Liver (tissue), 9 donors: ENCODE results near the gene PHF20. TPM values are rescaled to one million over a fixed set of nuclear protein-coding genes. Genes with fewer than 3 reads are reported as not detected.

ENCODE experiments used
- DNase-seq: peaks from one replicate; pipeline ENCODE4 v3.0.0-alpha.2; 2017; ENCODE audit warnings: low spot score
- H3K27ac ChIP-seq, 2 donors: one replicate each; pipeline ENCODE4 v1.7.0; 2013; ENCODE audit warnings: inconsistent platforms in 2 of 2, low read length in 2 of 2, control low read depth in 1 of 2, low read depth in 1 of 2, mild to moderate bottlenecking in 1 of 2
- H3K27me3 ChIP-seq, 4 donors: one replicate each; pipeline versions ENCODE4 v1.6.1 to v1.7.0; 2013; ENCODE audit warnings: low read length in 3 of 4, inconsistent platforms in 1 of 4, mild to moderate bottlenecking in 1 of 4, moderate library complexity in 1 of 4; ENCODE audit not compliant: control insufficient read depth in 4 of 4, insufficient read depth in 4 of 4
- H3K36me3 ChIP-seq, 4 donors: one replicate each; pipeline versions ENCODE4 v1.6.1 to v1.7.0; 2013; ENCODE audit warnings: low read length in 3 of 4, mild to moderate bottlenecking in 3 of 4, low read depth in 1 of 4, moderate library complexity in 1 of 4; ENCODE audit not compliant: control insufficient read depth in 4 of 4, insufficient read depth in 3 of 4
- H3K4me1 ChIP-seq, 4 donors: one replicate each; pipeline versions ENCODE4 v1.6.1 to v1.7.0; 2013; ENCODE audit warnings: low read length in 3 of 4, mild to moderate bottlenecking in 3 of 4, moderate library complexity in 1 of 4; ENCODE audit not compliant: control insufficient read depth in 4 of 4, insufficient read depth in 4 of 4
- H3K4me3 ChIP-seq, 3 donors: one replicate each; pipeline versions ENCODE4 v1.6.1 to v1.7.0; 2013; ENCODE audit warnings: low read length in 3 of 3, control low read depth in 1 of 3, low read depth in 1 of 3, mild to moderate bottlenecking in 1 of 3
- H3K9ac ChIP-seq, 2 donors: one replicate each; pipeline ENCODE4 v1.7.0; 2013; ENCODE audit warnings: low read length in 2 of 2, mild to moderate bottlenecking in 2 of 2, moderate library complexity in 2 of 2, control low read depth in 1 of 2, low read depth in 1 of 2
- H3K9me3 ChIP-seq, 4 donors: one replicate each; pipeline versions ENCODE4 v1.6.1 to v1.7.0; 2013; ENCODE audit warnings: low read length in 3 of 4; ENCODE audit not compliant: control insufficient read depth in 4 of 4
- ATF3 ChIP-seq: IDR thresholded peaks from 2 replicates; pipeline ENCODE4 v1.6.1; 2016; ENCODE audit warnings: antibody characterized with exemption
- EGR1 ChIP-seq, 2 donors: IDR thresholded peaks; 2 replicates each; pipeline ENCODE4 v1.6.1; 2016 to 2018; ENCODE audit warnings: antibody characterized with exemption in 2 of 2, low read depth in 2 of 2
- FOXA1 ChIP-seq: IDR thresholded peaks from 2 replicates; pipeline ENCODE4 v1.6.1; 2016; ENCODE audit warnings: antibody characterized with exemption
- FOXA2 ChIP-seq: IDR thresholded peaks from 2 replicates; pipeline ENCODE4 v1.6.1; 2016; ENCODE audit warnings: antibody characterized with exemption
- GABPA ChIP-seq, 2 donors: IDR thresholded peaks in 1 of 2; conservative IDR thresholded peaks in 1 of 2; 2 replicates each; pipeline ENCODE4 v1.6.1; 2016; ENCODE audit warnings: antibody characterized with exemption in 2 of 2, mild to moderate bottlenecking in 1 of 2, moderate library complexity in 1 of 2
- HNF4A ChIP-seq, 2 donors: conservative IDR thresholded peaks; 2 replicates each; pipeline ENCODE4 v1.6.1; 2016; ENCODE audit warnings: antibody characterized with exemption in 2 of 2, mild to moderate bottlenecking in 2 of 2
- HNF4G ChIP-seq: IDR thresholded peaks from 2 replicates; pipeline ENCODE4 v1.6.1; 2016; ENCODE audit warnings: antibody characterized with exemption
- JUND ChIP-seq, 2 donors: IDR thresholded peaks; 2 replicates each; pipeline ENCODE4 v1.6.1; 2016; ENCODE audit warnings: antibody characterized with exemption in 2 of 2
- MAX ChIP-seq: IDR thresholded peaks from 2 replicates; pipeline ENCODE4 v1.6.1; 2016; ENCODE audit warnings: antibody characterized with exemption
- NR2F2 ChIP-seq: IDR thresholded peaks from 2 replicates; pipeline ENCODE4 v1.6.1; 2016; ENCODE audit warnings: antibody characterized with exemption
- RAD21 ChIP-seq, 2 donors: IDR thresholded peaks; 2 replicates each; pipeline ENCODE4 v1.6.1; 2016; ENCODE audit warnings: antibody characterized with exemption in 2 of 2, mild to moderate bottlenecking in 2 of 2
- REST ChIP-seq: IDR thresholded peaks from 2 replicates; pipeline ENCODE4 v1.6.1; 2016; ENCODE audit warnings: antibody characterized with exemption, mild to moderate bottlenecking
- RXRA ChIP-seq, 2 donors: IDR thresholded peaks; 2 replicates each; pipeline ENCODE4 v1.6.1; 2017 to 2018; ENCODE audit warnings: antibody characterized with exemption in 2 of 2, mild to moderate bottlenecking in 1 of 2
- SP1 ChIP-seq: IDR thresholded peaks from 2 replicates; pipeline ENCODE4 v1.6.1; 2018; ENCODE audit warnings: antibody characterized with exemption, mild to moderate bottlenecking
- TAF1 ChIP-seq: conservative IDR thresholded peaks from 2 replicates; pipeline ENCODE4 v1.6.1; 2016; ENCODE audit warnings: antibody characterized with exemption, mild to moderate bottlenecking
- YY1 ChIP-seq: IDR thresholded peaks from 2 replicates; pipeline ENCODE4 v1.6.1; 2016; ENCODE audit warnings: antibody characterized with exemption, mild to moderate bottlenecking
- ZBTB33 ChIP-seq: IDR thresholded peaks from 2 replicates; pipeline ENCODE4 v1.6.1; 2016; ENCODE audit warnings: antibody characterized with exemption
- WGBS: extraction: QIAGEN DNeasy Blood & Tissue Kit; methylation state at CpG from one replicate; pipeline ENCODE4 v1.1.7; 2013; 5-methylcytosine and 5-hydroxymethylcytosine counted together
- polyA plus RNA-seq, 2 donors: library from polyadenylated mRNA; stranded (reverse) in 1 of 2; unstranded in 1 of 2; fragments of 200-250 nt in 1 of 2; fragments of >200 nt in 1 of 2; fragmentation: Nextera tagmentation in 1 of 2; extraction: Ambion mirVana in 1 of 2; gene quantifications; one replicate each; pipeline versions ENCODE4 v1.2.1 to v1.2.3, GENCODE V29; 2013 to 2015
- total RNA-seq, 2 donors: library from RNA; depleted of rRNA; stranded (reverse); fragments of >200 nt; gene quantifications; one replicate each; pipeline ENCODE4 v1.2.3, GENCODE V29; 2014
- donor health status: healthy.
- donor health status: healthy.
- donor health status: healthy.
- donor health status: healthy.
- donor health status: healthy.

PHF20 gene
- total and polyA plus RNA-seq, 4 donors = 5.1 to 11.7 (median 10.3) TPM

- 95% methylated on average over 4 of the region's 4 CpGs for WGBS
- no peak overlapping the region for H3K4me3 ChIP-seq
- H3K9me3 ChIP-seq = no peaks in the 10 kb centered on the region
- DNase-seq = no peak
- no peak for TF ChIP-seq TAF1
- TF ChIP-seq RAD21 (IDR thresholded peaks at IDR 0.05) = no peak
- TF ChIP-seq HNF4A (conservative IDR thresholded peaks at IDR 0.05) = no peak
- TF ChIP-seq SP1 = no peak
- TF ChIP-seq FOXA1 = no peak
- TF ChIP-seq FOXA2 = no peak
- no peak for TF ChIP-seq JUND (IDR thresholded peaks at IDR 0.05)
- TF ChIP-seq EGR1 (IDR thresholded peaks at IDR 0.05; ENCODE audit: low read depth in 2 of 2) = no peak
- no peak for TF ChIP-seq REST
- TF ChIP-seq HNF4G = no peak
- no peak for TF ChIP-seq YY1
- no peak for TF ChIP-seq ATF3
- peaks cover 0 to 2% (median 0%) of the 10 kb centered on the region in 4 donors for H3K4me1 ChIP-seq
- peaks cover 0 to 12% (median 3%) of the 10 kb centered on the region in 4 donors for H3K36me3 ChIP-seq
- H3K27me3 ChIP-seq = no peaks in the 10 kb centered on the region
- no peak overlapping the region for H3K27ac ChIP-seq
- H3K9ac ChIP-seq = no peak overlapping the region
Measured at GRCh38 chr20:35901678-35902544, 130.1 kb downstream of the PHF20 start.

GRCh38 chr20:35902545-35902941 is 130.7 kb downstream of the PHF20 start:
- Histone ChIP-seq H3K36me3 (peaks cover 0 to 12% (median 3%) of the 10 kb centered on the region in 4 donors), H3K4me1 (no peaks in the 10 kb centered on the region), H3K4me3 (no peak overlapping the region), H3K9ac (no peak overlapping the region), H3K9me3 (no peaks in the 10 kb centered on the region), H3K27ac (no peak overlapping the region), H3K27me3 (no peaks in the 10 kb centered on the region)
- WGBS = 98% methylated on average over 3 of the region's 3 CpGs
- DNase-seq = no peak
- no peak for TF ChIP-seq MAX
- TF ChIP-seq EGR1 (IDR thresholded peaks at IDR 0.05; ENCODE audit: low read depth in 2 of 2) = no peak
- no peak for TF ChIP-seq HNF4G
- no peak for TF ChIP-seq NR2F2
- TF ChIP-seq GABPA (IDR thresholded peaks at IDR 0.05 in 1 of 2, conservative IDR thresholded peaks at IDR 0.05 in 1 of 2) = no peak
- TF ChIP-seq ZBTB33 = no peak
- no peak for TF ChIP-seq RXRA (IDR thresholded peaks at IDR 0.05)
- no peak for TF ChIP-seq YY1
- no peak for TF ChIP-seq REST
